Left ventricle myocardium superior (tissue), 1 donor: ENCODE results near the gene SLC47A2. TPM values are rescaled to one million over a fixed set of nuclear protein-coding genes. Genes with fewer than 3 reads are reported as not detected.
A peak's percentile ranks its signal among the peaks of the same experiment; 100 is the strongest.

Source experiments
- ATAC-seq: fragments of 200-7000 bp; cut with Tn5 transposase; one replicate; pipeline ENCODE4 v1.9.1; 2020; ENCODE audit warnings: mild to moderate bottlenecking, moderate library complexity
- DNase-seq: peaks from one replicate; pipeline ENCODE4 v3.0.0-alpha.2; 2020
- intact Hi-C: fragments of 100-400 bp; cut with micrococcal nuclease; formaldehyde crosslinking; loops from one replicate; pipeline ENCODE4 v1.11.0; 2022
- total RNA-seq: library from RNA; stranded (reverse); fragmentation: NEBNext Ultra II Directional; extraction: Animal tissue kit (Norgen Biotek cat#: 25700); gene quantifications from one replicate; pipeline ENCODE4 v1.2.1, GENCODE V29; 2021
- donor health status: DM: no; HTN: yes; CAD: no; lungs with severe emphysema.

Gene SLC47A2
- total RNA-seq, 1 donor from 2014 or later: not detected

- ATAC-seq (no peak), DNase-seq (no peak)
- intact Hi-C loops: no loop called here
Observed at GRCh38 chr17:19748807-19749193, 32.4 kb upstream of the SLC47A2 start.

DNA sequence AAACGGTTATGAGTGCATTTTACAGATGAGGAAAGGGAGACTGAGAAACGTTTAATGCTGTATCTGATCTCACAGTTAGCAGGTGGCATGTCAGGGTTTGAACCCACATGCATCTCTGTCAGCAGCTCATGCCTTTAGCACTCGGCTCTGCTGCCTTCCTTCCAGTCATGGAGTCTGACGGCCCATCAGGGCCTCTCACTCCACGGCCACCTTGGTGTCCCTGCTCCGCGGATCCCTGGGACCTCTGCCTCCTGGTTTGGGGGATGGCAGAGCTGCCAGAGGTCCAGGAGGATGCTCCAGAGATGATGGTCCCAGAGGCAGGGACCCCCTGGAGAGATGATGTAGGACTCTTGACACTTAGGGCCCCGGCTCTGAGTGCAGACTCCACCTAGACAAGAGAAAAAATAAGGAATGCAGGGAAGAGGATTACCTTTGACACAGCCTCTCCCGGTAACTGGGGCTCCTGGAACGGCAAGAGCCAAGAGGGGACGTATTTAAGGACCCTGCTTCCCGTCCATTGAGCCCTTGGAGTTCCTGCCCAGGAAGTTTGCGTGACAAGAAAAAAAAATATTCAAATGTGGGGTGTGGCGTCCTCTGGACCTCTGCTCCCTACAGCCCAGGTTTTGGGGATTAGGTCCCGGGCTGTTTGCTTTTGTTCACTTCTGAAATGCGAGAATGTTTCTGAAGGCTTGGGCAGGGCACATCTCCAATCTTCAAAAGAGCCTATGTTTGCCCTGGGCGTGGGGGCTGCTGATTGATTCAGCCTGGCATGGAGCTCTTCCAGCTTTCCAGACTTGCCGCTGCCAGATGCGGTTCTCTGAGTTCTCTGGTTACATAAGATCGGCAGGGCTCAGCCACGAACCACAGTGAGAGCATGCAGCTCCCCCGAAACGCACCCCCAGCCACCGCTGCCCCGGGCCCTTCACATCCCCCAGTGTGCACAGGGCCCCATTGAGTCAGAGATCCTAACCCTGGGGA, 31.7 kb upstream of the SLC47A2 start, which contains the start of gene ALDH3A1:
Gene ALDH3A1 (minus strand): TSS at position 470 of the 978 bp plus-strand sequence. CDS start 3,169 bp downstream, outside the sequence.
- intact Hi-C loops: no loop called here
- DNase-seq: no peak

DNA sequence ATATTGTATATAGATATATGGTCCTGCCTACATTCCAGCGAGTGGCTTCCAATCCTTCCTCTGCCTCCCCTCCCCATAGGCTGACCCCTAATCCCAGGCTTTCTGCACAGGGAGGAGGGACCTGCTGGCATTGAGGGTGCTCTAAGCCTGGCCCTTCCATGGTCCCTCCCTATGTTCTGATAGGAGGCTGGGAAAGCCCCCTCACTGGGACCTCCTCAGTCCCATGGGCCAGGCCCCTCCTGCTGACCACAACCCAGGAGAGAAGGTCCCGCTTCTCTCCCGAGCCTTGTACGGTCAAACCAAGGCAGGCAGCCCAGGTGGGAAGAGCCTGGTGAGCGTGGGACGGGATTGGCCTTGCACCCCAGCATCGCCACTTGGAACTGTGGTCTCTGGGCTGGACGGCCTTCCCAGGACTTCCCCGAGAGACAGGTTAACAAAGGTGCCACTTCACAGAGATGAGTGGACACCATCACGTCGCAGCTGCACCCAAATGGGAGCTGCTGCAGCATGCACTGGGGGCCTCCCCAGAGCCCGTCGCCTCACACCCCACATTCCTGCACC, 30.9 kb upstream of the SLC47A2 start:
- DNase-seq: no peak
- intact Hi-C loops: no loop called here
- ATAC-seq: no peak

More for the DNA sequence above, 31.7 kb upstream of the SLC47A2 start, which contains the start of gene ALDH3A1:
- no peak for ATAC-seq

GRCh38 chr17:19746517-19746916, 30.1 kb upstream of the SLC47A2 start:
- ATAC-seq (no peak), DNase-seq (no peak)
- intact Hi-C loops: no loop called here

GRCh38 chr17:19744922-19745757, 28.8 kb upstream of the SLC47A2 start:
- intact Hi-C loops: no loop called here
- ATAC-seq: peak; percentile 94
- peak; percentile 96 for DNase-seq

- no peak for DNase-seq
- intact Hi-C loops: no loop called here
- ATAC-seq: peak; percentile 68
Observed at GRCh38 chr17:19744492-19744891, 28.1 kb upstream of the SLC47A2 start.

GRCh38 chr17:19743101-19744100, 27.0 kb upstream of the SLC47A2 start:
- DNase-seq: no peak
- intact Hi-C loops: no loop called here

GRCh38 chr17:19742495-19742894, 26.1 kb upstream of the SLC47A2 start:
- ATAC-seq (no peak), DNase-seq (no peak)
- intact Hi-C loops: no loop called here

More at GRCh38 chr17:19743101-19744100, 27.0 kb upstream of the SLC47A2 start:
- ATAC-seq: no peak

GRCh38 chr17:19741832-19742457, 25.6 kb upstream of the SLC47A2 start:
- intact Hi-C loops: no loop called here
- ATAC-seq (no peak), DNase-seq (no peak)

- intact Hi-C loops: no loop called here
- ATAC-seq: no peak
Observed at GRCh38 chr17:19740933-19741332, 24.5 kb upstream of the SLC47A2 start.

DNA sequence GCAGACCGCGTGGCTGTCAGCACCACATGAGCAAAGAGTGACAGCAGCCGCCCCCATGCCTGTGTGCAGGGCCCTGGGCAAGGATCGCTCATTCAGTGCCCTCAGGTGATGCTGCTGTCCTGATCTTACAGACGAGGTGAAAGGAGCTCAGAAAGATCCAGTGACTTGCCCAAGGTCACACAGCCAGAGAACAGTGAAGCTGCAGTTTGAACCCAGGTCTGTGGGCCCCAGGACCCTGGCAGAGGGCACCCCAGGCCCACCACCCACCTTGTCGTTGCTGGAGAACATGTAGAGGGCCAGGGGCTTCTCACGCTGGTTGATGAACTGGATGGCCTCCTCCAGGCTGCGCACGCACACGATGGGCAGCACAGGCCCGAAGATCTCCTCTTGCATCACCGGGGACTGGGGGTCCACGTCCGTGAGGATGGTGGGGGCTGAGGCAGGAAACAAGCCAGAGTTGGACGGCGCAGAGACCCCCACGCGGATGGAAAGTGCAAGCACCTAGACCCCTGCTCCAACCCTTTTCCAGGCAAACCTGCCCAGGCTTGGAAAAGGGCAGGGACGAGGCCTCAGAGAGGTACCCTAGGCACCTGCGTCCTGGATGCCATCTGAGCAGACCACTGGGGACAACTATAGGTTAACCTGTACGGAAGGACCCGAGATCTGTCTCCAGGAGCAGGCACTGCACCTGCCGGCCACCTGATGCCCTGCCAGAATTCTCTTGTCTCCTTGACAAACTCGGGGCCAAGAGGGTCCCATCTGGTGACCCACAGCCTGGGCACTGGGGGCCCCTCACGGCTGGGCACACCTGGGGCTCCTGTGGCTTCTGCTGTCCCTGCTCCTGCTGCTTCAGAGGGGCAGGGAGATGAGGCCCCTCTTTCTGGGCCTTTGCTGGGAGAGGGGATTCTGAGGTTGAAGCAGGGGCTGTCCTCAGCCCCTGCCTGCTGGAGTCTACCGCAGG, 23.1 kb upstream of the SLC47A2 start:
- DNase-seq (no peak), ATAC-seq (no peak)
- intact Hi-C loops: no loop called here

More at GRCh38 chr17:19740933-19741332, 24.5 kb upstream of the SLC47A2 start:
- DNase-seq: no peak

DNA sequence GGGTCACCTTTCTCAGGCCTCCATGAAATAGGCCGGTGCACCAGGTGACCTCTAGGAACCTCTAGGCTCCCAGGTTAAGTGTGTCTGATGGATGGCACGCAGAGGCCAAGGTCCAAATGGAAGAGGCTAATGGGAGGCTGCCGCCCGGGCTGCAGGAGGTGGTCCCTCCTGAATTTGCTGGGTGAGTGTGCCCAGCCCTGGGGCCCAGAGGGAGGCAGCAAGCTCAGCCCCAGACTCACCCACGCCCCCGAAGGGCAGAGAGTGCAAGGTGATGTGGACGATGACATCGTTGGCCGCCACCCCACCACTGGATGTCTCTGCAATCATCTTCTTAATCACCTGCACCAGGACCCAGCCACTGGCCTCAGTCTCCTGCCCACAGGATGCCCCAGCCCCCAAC, 22.4 kb upstream of the SLC47A2 start:
- intact Hi-C loops: no loop called here
- DNase-seq (no peak), ATAC-seq (no peak)

DNA sequence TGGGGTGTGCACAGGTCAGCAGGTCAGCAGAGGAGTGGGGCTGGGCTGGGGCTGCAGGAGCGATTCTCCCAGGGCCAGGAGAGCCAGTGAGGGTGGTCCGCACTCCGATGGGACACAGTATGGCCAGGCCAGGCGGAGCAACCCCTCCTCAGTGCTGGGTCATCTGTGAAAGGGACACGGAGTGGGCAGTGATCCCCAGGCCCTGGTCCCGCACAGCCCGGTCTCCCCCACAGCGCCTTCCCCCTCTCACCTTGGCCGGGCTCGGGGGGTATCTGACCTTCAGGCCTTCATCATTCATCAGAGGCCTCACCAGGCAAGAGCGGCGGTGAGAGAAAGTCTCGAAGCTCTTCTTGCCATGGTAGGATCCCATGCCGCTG, 21.7 kb upstream of the SLC47A2 start:
- no peak for DNase-seq

GRCh38 chr17:19737305-19738072, 21.1 kb upstream of the SLC47A2 start:
- ATAC-seq (no peak), DNase-seq (no peak)
- intact Hi-C loops: no loop called here

More for the DNA sequence above, 21.7 kb upstream of the SLC47A2 start:
- no peak for ATAC-seq
- intact Hi-C loops: no loop called here

DNA sequence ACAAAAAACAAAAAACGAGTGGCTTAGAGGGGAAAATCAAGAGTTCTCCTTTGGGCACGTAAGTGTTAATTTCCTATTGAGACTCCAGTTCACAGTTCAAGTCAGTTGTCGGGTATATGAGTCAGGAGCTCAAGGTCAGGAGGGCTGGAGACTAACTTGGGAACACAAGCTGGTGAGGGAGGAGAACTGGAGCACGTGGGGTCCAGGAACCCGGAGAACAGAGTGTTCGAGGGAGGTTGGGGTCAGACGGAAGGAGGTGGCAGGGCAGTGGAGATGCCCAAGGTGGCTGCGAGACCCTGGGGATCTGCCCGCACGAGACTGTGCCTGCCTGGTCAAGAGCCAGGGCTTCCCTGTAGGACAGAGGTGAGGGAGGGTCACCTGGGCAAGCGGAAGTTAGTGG, 19.7 kb upstream of the SLC47A2 start:
- ATAC-seq: no peak
- no peak for DNase-seq
- intact Hi-C loops: no loop called here

- DNase-seq: no peak
Observed at GRCh38 chr17:19733953-19734526, 17.7 kb upstream of the SLC47A2 start.

More at GRCh38 chr17:19733953-19734526, 17.7 kb upstream of the SLC47A2 start:
- no peak for ATAC-seq
- intact Hi-C loops: no loop called here
